ENCODE measurements around the gene PF4V1. TPM values are rescaled to one million over a fixed set of nuclear protein-coding genes. Genes with fewer than 3 reads are reported as not detected.

Gene PF4V1
- total RNA-seq, 1 donor from 2014 or later, result not detected

DNA sequence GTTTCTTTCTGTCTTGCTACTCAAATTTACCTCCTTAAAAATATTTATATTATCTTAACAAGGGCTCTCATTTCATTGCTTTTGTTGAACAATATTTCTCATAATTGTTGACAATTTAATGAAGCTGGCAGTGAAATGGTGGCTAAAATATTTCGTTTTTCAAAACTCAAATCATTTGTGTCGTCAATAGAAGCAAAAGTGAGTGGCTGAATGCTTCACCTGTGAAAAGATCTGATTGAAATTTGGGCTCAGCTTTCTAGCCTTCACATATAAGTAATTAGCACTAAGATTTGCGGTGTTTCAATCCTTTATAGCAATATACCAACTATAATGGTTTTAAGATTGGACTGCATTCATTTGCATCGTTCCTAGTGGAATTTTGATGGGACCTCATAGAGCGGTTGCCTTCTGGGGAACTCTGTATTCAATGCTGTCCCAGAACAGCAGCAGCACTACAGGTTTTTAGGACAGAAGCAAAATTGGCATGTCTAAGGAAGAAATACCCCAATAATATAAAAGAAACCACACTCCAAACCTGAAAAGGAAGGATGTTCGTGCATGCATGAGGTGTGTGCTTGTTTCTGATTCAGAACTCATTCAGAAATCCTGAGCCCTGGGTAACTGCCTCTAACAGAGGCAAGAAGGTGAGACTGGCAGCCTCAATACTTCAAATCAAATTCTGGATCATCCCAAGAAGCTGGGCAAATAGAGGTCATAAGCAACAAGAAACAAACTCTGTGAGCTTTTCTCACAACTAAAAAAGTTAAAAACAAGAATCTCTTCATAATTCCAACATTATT is 18.6 kb downstream of the PF4V1 start:
- Histone ChIP-seq H3K9me3 (no peaks in the 10 kb centered on the region), H3K36me3 (no peaks in the 10 kb centered on the region), H3K27ac (no peak overlapping the region), H3K4me3 (no peak overlapping the region), H3K27me3 (no peaks in the 10 kb centered on the region), H3K4me1 (peaks cover 17% of the 10 kb centered on the region)
- no peak for DNase-seq (ENCODE audit: extremely low spot score in 2 of 2)
- intact Hi-C loops (cut with DNase I), result no loop called here
- TF ChIP-seq POLR2AphosphoS5 (IDR thresholded peaks at IDR 0.05; ENCODE audit: insufficient read depth in 1 of 2, low read depth in 1 of 2), result no peak

DNA sequence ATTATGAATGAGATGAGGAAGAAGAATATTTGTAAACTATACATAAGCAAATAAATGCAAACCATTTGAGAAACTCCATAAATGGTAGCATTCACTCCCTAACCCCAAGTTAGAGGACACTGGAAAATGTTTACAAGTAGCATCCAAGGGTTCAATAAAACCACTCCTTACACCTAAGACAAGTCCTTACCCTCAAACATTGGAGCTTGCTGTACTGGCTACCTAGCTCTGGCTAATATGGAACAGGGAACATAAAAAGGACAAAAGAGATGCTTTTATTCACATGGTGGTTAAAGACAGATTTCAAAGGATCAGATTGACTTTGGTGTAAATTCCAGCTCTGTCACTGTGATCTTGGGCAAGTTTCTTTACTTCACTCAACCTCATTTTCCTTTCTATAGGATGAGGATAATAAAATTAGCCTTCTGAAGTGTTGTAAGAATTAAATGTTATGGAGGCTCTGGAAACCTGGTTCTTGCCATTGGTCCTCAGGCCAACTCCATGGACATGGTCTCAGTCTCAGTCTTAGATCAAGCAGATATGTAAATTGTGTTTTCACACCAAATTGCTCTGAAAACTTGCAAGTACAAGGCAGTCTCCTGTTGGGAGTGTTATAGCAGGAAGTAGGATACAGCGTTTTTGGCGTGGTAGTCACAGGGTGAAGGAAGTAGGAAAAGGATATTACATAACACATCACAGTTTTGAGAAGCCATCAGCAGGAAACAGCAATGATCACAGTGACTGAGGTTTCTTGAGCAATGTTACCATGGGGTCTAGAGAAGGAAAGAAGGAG is 19.4 kb downstream of the PF4V1 start:
- Histone ChIP-seq H3K27me3 (no peaks in the 10 kb centered on the region), H3K36me3 (no peaks in the 10 kb centered on the region), H3K4me1 (peaks cover 17% of the 10 kb centered on the region), H3K27ac (no peak overlapping the region), H3K9me3 (no peaks in the 10 kb centered on the region), H3K4me3 (no peak overlapping the region)
- intact Hi-C loops (cut with DNase I), result no loop called here
- TF ChIP-seq, protein P1, sequence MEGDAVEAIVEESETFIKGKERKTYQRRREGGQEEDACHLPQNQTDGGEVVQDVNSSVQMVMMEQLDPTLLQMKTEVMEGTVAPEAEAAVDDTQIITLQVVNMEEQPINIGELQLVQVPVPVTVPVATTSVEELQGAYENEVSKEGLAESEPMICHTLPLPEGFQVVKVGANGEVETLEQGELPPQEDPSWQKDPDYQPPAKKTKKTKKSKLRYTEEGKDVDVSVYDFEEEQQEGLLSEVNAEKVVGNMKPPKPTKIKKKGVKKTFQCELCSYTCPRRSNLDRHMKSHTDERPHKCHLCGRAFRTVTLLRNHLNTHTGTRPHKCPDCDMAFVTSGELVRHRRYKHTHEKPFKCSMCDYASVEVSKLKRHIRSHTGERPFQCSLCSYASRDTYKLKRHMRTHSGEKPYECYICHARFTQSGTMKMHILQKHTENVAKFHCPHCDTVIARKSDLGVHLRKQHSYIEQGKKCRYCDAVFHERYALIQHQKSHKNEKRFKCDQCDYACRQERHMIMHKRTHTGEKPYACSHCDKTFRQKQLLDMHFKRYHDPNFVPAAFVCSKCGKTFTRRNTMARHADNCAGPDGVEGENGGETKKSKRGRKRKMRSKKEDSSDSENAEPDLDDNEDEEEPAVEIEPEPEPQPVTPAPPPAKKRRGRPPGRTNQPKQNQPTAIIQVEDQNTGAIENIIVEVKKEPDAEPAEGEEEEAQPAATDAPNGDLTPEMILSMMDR (IDR thresholded peaks at IDR 0.05), result no peak
- TF ChIP-seq POLR2A (IDR thresholded peaks at IDR 0.05), result no peak
- TF ChIP-seq POLR2AphosphoS5 (IDR thresholded peaks at IDR 0.05; ENCODE audit: insufficient read depth in 1 of 2, low read depth in 1 of 2), result no peak
- DNase-seq (ENCODE audit: extremely low spot score in 2 of 2), result no peak

DNA sequence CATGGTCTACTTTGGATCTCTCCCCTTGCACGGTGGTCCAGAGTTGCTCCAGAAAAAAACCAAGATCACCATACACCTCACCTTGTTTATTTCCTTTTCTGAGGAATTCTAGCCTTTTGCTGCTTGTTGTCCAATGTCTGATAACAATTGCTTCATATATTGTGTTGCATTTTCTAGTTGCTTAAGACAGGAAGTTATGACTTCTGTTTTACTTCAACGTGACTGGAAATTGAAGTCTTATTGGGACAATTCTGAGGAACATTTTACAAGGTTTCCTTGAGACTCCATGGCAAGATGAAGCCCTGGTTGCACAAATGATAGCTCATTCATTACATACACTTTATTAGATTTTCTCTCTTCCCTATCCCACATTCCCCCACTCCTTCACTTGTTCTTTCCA is 21.3 kb downstream of the PF4V1 start:
- Histone ChIP-seq H3K9me3 (no peaks in the 10 kb centered on the region), H3K4me3 (no peak overlapping the region), H3K4me1 (peaks cover 4% of the 10 kb centered on the region), H3K36me3 (no peaks in the 10 kb centered on the region), H3K27ac (no peak overlapping the region), H3K27me3 (no peaks in the 10 kb centered on the region)
- DNase-seq (ENCODE audit: extremely low spot score in 2 of 2), result no peak
- intact Hi-C loops (cut with DNase I), result no loop called here
- TF ChIP-seq, protein P1 (IDR thresholded peaks at IDR 0.05), result no peak
- TF ChIP-seq POLR2AphosphoS5 (IDR thresholded peaks at IDR 0.05; ENCODE audit: insufficient read depth in 1 of 2, low read depth in 1 of 2), result no peak
- no peak for TF ChIP-seq POLR2A (IDR thresholded peaks at IDR 0.05)

GRCh38 chr4:73875401-73875800 is 22.3 kb downstream of the PF4V1 start:
- no peaks in the 10 kb centered on the region for H3K9me3 ChIP-seq
- no peak for DNase-seq (ENCODE audit: extremely low spot score in 2 of 2)
- H3K27me3 ChIP-seq, result no peaks in the 10 kb centered on the region
- TF ChIP-seq POLR2AphosphoS5 (IDR thresholded peaks at IDR 0.05; ENCODE audit: insufficient read depth in 1 of 2, low read depth in 1 of 2) (no peak), POLR2A (IDR thresholded peaks at IDR 0.05) (no peak)
- TF ChIP-seq, protein P1 (IDR thresholded peaks at IDR 0.05), result no peak
- H3K4me3 ChIP-seq, result no peak overlapping the region
- no peak overlapping the region for H3K27ac ChIP-seq
- intact Hi-C loops (cut with DNase I), result no loop called here
- no peaks in the 10 kb centered on the region for H3K4me1 ChIP-seq
- H3K36me3 ChIP-seq, result no peaks in the 10 kb centered on the region

DNA sequence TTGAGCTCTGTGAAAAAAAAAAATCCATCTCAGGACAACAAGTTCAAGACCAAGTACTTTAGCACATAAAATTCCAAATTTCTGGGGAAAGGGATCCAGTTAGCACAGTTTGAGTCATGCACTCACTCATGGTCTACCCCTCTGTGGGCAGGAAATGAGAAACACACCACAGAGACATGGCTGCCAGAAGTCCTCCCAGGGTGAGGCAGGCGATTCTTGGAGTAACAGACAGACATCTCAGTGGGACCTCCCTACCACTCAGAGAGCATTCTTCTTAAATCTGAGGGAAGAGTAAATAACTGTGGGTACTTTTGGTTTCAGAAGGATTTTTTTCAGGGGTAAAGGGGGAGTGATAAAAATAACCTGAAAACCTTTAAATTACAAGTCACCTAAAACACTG is 30.2 kb downstream of the PF4V1 start:
- Histone ChIP-seq H3K27me3 (no peaks in the 10 kb centered on the region), H3K36me3 (no peaks in the 10 kb centered on the region), H3K4me1 (no peaks in the 10 kb centered on the region), H3K9me3 (no peaks in the 10 kb centered on the region), H3K27ac (no peak overlapping the region), H3K4me3 (no peak overlapping the region)
- TF ChIP-seq POLR2A (IDR thresholded peaks at IDR 0.05) (no peak), POLR2AphosphoS5 (IDR thresholded peaks at IDR 0.05; ENCODE audit: insufficient read depth in 1 of 2, low read depth in 1 of 2) (no peak)
- TF ChIP-seq, protein P1 (IDR thresholded peaks at IDR 0.05), result no peak
- intact Hi-C loops (cut with DNase I), result no loop called here
- DNase-seq (ENCODE audit: extremely low spot score in 2 of 2), result no peak

All from vagina (tissue), 2 donors.